SK-N-SH (cell line): ENCODE results near the gene MTTP.

Source experiments
- MXI1 ChIP-seq: IDR thresholded peaks from 2 replicates; pipeline ENCODE4 v1.6.1; 2012; ENCODE audit warnings: mild to moderate bottlenecking, low read depth, low read length, improper control_type of control experiment
- RFX5 ChIP-seq: IDR thresholded peaks from 2 replicates; pipeline ENCODE4 v1.6.1; 2012; ENCODE audit warnings: mild to moderate bottlenecking, improper control_type of control experiment, low read length
- SIN3A ChIP-seq: IDR thresholded peaks from 2 replicates; pipeline ENCODE4 v1.6.1; 2012; ENCODE audit warnings: low read depth, mild to moderate bottlenecking, low read length, moderate library complexity, borderline replicate concordance
- TEAD4 ChIP-seq: IDR thresholded peaks from 2 replicates; pipeline ENCODE4 v1.4.0; 2012; ENCODE audit warnings: mild to moderate bottlenecking, borderline replicate concordance; ENCODE audit not compliant: insufficient read depth
- TF ChIP-seq, protein P1 (sequence below): IDR thresholded peaks from 2 replicates; pipeline ENCODE4 v1.4.0; 2012; ENCODE audit warnings: low read depth
- TF ChIP-seq, protein P2 (sequence below): IDR thresholded peaks from 2 replicates; pipeline ENCODE4 v1.4.0; 2012; ENCODE audit warnings: low read depth, borderline replicate concordance
- TF ChIP-seq, protein P3 (sequence below): fragments of 200-600 bp; sonication (generic); IDR thresholded peaks from 2 replicates; pipeline ENCODE4 v1.6.1; 2017; ENCODE audit warnings: antibody characterized with exemption, mild to moderate bottlenecking, moderate library complexity
- TF ChIP-seq, protein P4 (sequence below): fragments of 150-350 bp; IDR thresholded peaks from 2 replicates; pipeline ENCODE4 v1.6.1; 2017; ENCODE audit warnings: antibody characterized with exemption, low read length, low read depth, borderline replicate concordance

DNA sequence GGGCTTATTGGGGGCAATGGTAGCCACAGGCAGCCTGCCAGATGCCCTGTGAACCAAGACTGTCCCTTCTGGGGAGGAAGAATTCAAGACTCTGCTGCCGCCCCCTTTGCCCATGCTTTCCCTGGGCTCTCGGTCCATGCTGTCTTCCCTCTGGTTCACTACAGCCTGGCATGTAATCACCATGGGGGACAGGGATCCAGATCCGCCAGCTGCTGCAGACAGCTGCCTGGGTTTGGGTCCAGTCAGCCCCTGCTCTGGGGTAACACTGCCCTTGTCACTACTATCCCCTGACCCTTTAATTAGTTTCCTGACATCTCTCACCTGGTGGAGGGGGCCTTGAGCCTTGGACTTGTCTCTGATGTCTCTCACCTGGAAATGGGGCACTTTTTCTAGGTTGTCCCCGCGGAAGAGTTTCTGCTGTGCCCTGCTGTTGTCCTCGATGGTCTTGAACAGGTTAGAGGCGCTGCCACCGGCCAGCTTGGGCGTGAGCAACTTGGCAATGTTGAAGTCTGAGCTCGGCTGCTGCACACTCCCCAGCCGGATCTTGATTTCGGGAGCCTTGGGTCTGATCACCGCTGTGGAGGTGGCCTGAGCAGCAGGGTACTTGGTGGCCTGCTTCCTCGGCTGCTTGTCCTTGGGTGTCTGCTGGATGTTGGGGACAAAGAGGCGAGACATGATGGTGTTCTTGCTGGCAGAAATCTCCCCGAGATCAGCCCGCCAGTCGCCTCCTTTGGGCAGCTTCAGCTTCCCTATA is 76.6 kb downstream of the MTTP start:
- TF ChIP-seq, protein P1, sequence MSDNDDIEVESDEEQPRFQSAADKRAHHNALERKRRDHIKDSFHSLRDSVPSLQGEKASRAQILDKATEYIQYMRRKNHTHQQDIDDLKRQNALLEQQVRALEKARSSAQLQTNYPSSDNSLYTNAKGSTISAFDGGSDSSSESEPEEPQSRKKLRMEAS = no peak
- TF ChIP-seq SIN3A (no peak), RFX5 (no peak), MXI1 (no peak), TEAD4 (no peak)
- TF ChIP-seq, protein P2, sequence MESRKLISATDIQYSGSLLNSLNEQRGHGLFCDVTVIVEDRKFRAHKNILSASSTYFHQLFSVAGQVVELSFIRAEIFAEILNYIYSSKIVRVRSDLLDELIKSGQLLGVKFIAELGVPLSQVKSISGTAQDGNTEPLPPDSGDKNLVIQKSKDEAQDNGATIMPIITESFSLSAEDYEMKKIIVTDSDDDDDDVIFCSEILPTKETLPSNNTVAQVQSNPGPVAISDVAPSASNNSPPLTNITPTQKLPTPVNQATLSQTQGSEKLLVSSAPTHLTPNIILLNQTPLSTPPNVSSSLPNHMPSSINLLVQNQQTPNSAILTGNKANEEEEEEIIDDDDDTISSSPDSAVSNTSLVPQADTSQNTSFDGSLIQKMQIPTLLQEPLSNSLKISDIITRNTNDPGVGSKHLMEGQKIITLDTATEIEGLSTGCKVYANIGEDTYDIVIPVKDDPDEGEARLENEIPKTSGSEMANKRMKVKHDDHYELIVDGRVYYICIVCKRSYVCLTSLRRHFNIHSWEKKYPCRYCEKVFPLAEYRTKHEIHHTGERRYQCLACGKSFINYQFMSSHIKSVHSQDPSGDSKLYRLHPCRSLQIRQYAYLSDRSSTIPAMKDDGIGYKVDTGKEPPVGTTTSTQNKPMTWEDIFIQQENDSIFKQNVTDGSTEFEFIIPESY = no peak
- TF ChIP-seq, protein P3, sequence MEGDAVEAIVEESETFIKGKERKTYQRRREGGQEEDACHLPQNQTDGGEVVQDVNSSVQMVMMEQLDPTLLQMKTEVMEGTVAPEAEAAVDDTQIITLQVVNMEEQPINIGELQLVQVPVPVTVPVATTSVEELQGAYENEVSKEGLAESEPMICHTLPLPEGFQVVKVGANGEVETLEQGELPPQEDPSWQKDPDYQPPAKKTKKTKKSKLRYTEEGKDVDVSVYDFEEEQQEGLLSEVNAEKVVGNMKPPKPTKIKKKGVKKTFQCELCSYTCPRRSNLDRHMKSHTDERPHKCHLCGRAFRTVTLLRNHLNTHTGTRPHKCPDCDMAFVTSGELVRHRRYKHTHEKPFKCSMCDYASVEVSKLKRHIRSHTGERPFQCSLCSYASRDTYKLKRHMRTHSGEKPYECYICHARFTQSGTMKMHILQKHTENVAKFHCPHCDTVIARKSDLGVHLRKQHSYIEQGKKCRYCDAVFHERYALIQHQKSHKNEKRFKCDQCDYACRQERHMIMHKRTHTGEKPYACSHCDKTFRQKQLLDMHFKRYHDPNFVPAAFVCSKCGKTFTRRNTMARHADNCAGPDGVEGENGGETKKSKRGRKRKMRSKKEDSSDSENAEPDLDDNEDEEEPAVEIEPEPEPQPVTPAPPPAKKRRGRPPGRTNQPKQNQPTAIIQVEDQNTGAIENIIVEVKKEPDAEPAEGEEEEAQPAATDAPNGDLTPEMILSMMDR = no peak
- TF ChIP-seq, protein P4, sequence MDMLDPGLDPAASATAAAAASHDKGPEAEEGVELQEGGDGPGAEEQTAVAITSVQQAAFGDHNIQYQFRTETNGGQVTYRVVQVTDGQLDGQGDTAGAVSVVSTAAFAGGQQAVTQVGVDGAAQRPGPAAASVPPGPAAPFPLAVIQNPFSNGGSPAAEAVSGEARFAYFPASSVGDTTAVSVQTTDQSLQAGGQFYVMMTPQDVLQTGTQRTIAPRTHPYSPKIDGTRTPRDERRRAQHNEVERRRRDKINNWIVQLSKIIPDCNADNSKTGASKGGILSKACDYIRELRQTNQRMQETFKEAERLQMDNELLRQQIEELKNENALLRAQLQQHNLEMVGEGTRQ = no peak
